COLO668 (cell line): Measurements from ENCODE around the gene VDAC2.

ENCODE experiments used
- DNase-seq: peaks from one replicate; lab custom pipeline; 2025; ENCODE audit not compliant: unreplicated experiment; lab: John Stamatoyannopoulos, UW

Gene VDAC2

GRCh38 chr10:75247797-75248196 is 37.2 kb downstream of the VDAC2 start:
- no peak for DNase-seq

- DNase-seq = peak; percentile 28
These were observed 40.3 kb downstream of the VDAC2 start for GRCh38 chr10:75250934-75251333.

- no peak for DNase-seq
These were observed 43.0 kb downstream of the VDAC2 start for GRCh38 chr10:75253281-75254220.

GRCh38 chr10:75254739-75255138 is 44.1 kb downstream of the VDAC2 start:
- no peak for DNase-seq

GRCh38 chr10:75260990-75261389 is 50.4 kb downstream of the VDAC2 start:
- DNase-seq = no peak

- peak; percentile 75 for DNase-seq
These were observed 51.5 kb downstream of the VDAC2 start for GRCh38 chr10:75261813-75262705.

GRCh38 chr10:75263806-75264205 is 53.2 kb downstream of the VDAC2 start:
- no peak for DNase-seq

GRCh38 chr10:75265856-75266255 is 55.3 kb downstream of the VDAC2 start:
- no peak for DNase-seq

GRCh38 chr10:75266945-75267344 is 56.3 kb downstream of the VDAC2 start:
- DNase-seq = no peak

- no peak for DNase-seq
These were observed 59.0 kb downstream of the VDAC2 start for GRCh38 chr10:75269605-75270004.

- DNase-seq = no peak
These were observed 61.5 kb downstream of the VDAC2 start for GRCh38 chr10:75272094-75272493.

GRCh38 chr10:75272896-75273295 is 62.3 kb downstream of the VDAC2 start:
- no peak for DNase-seq

GRCh38 chr10:75276069-75276872 is 65.7 kb downstream of the VDAC2 start:
- DNase-seq = peak; percentile 18

- no peak for DNase-seq
These were observed 69.6 kb downstream of the VDAC2 start for GRCh38 chr10:75280236-75280635.
